Kidney (tissue), 14 donors: ENCODE data around the gene ERBB4. TPM values are rescaled to one million over a fixed set of nuclear protein-coding genes. Genes with fewer than 3 reads are reported as not detected.
A peak's percentile ranks its signal among the peaks of the same experiment; 100 is the strongest.

Experiments
- DNase-seq, 5 donors: peaks; one replicate each; pipeline ENCODE4 v3.0.0-alpha.2; 2013 to 2020
- FAIRE-seq: peaks from 2 replicates; lab custom pipeline; 2012; peaks lifted over from hg19 to GRCh38; lab: Jason Lieb, UNC
- H3K27ac ChIP-seq, 2 donors: one replicate each; pipeline ENCODE4 v1.7.0; 2013; ENCODE audit warnings: low read depth in 2 of 2, low read length in 2 of 2, inconsistent platforms in 1 of 2
- H3K27me3 ChIP-seq: one replicate; pipeline ENCODE4 v1.7.1; 2013; ENCODE audit warnings: low read length, inconsistent platforms; ENCODE audit not compliant: control insufficient read depth, insufficient read depth
- H3K36me3 ChIP-seq, 3 donors: one replicate each; pipeline versions ENCODE4 v1.7.0 to v1.7.1; 2013; ENCODE audit warnings: low read length in 3 of 3, control low read depth in 1 of 3, inconsistent platforms in 1 of 3; ENCODE audit not compliant: insufficient read depth in 3 of 3, control insufficient read depth in 2 of 3
- H3K4me1 ChIP-seq, 3 donors: one replicate each; pipeline versions ENCODE4 v1.7.0 to v1.7.1; 2013; ENCODE audit warnings: low read length in 3 of 3, inconsistent platforms in 1 of 3, low read depth in 1 of 3; ENCODE audit not compliant: control insufficient read depth in 2 of 3, insufficient read depth in 2 of 3
- H3K4me3 ChIP-seq, 3 donors: one replicate each; pipeline versions ENCODE4 v1.7.0 to v1.8.1; 2013; ENCODE audit warnings: low read length in 3 of 3, control low read depth in 1 of 3, inconsistent platforms in 1 of 3
- H3K9ac ChIP-seq, 3 donors: one replicate each; pipeline versions ENCODE4 v1.7.0 to v1.7.1; 2013; ENCODE audit warnings: low read length in 3 of 3, control low read depth in 1 of 3, inconsistent platforms in 1 of 3
- H3K9me3 ChIP-seq, 3 donors: one replicate each; pipeline versions ENCODE4 v1.7.0 to v1.7.1; 2013; ENCODE audit warnings: low read length in 3 of 3, control low read depth in 1 of 3, inconsistent platforms in 1 of 3; ENCODE audit not compliant: control insufficient read depth in 2 of 3, insufficient read depth in 1 of 3
- CTCF ChIP-seq: IDR thresholded peaks from 3 replicates; pipeline ENCODE4 v1.5.1; 2012; ENCODE audit warnings: mild to moderate bottlenecking, moderate library complexity, borderline replicate concordance; ENCODE audit not compliant: insufficient read depth; ENCODE audit errors: extremely low read depth
- intact Hi-C: fragments of 100-400 bp; cut with DNase I; formaldehyde crosslinking; loops from one replicate; pipeline ENCODE4 v1.11.1; 2022
- polyA plus RNA-seq: library from polyadenylated mRNA; stranded (reverse); fragments of 350-450 nt; fragmentation: Illumina TruSeq; extraction: RNeasy Lipid Tissue Mini Kit (QIAGEN cat#74804); gene quantifications from one replicate; pipeline ENCODE4 v1.2.3, GENCODE V29; 2014; ENCODE audit warnings: low read depth, low replicate concordance; ENCODE audit not compliant: insufficient read depth
- total RNA-seq: library from RNA; stranded (reverse); fragmentation: NEBNext Ultra II Directional; extraction: Animal tissue kit (Norgen Biotek cat#: 25700); gene quantifications from one replicate; pipeline ENCODE4 v1.2.1, GENCODE V29; 2021
- donor health status: control.
- donor health status: control.
- donor health status: control.
- donor health status: control.
- donor health status: control.
- donor health status: DM: yes; HTN: yes; CAD: no.
- donor health status: Normal renal cell carcinoma (clear cell type).

ERBB4 gene
- total and polyA plus RNA-seq, 2 donors from 2014 or later, result 3.9 to 152 TPM

GRCh38 chr2:212330263-212330662, 208.3 kb downstream of the ERBB4 start:
- Histone ChIP-seq H3K36me3 (no peaks in the 10 kb centered on the region), H3K4me3 (no peak overlapping the region), H3K9ac (no peak overlapping the region), H3K4me1 (peaks cover 0 to 6% (median 0%) of the 10 kb centered on the region in 3 donors), H3K27ac (no peak overlapping the region), H3K27me3 (no peaks in the 10 kb centered on the region), H3K9me3 (no peaks in the 10 kb centered on the region)
- FAIRE-seq (no peak), DNase-seq (peak in 2 of 5 donors; percentile 22 to 26)
- intact Hi-C loops, result no loop called here
- no peak for TF ChIP-seq CTCF

GRCh38 chr2:212328712-212329496, 209.7 kb downstream of the ERBB4 start:
- FAIRE-seq, result no peak
- Histone ChIP-seq H3K4me3 (no peak overlapping the region), H3K9me3 (no peaks in the 10 kb centered on the region), H3K9ac (no peak overlapping the region), H3K27me3 (no peaks in the 10 kb centered on the region), H3K36me3 (no peaks in the 10 kb centered on the region), H3K4me1 (peaks cover 0 to 6% (median 0%) of the 10 kb centered on the region in 3 donors), H3K27ac (no peak overlapping the region)
- DNase-seq, result no peak
- TF ChIP-seq CTCF, result no peak
- intact Hi-C loops, result no loop called here

- FAIRE-seq (no peak), DNase-seq (no peak)
- TF ChIP-seq CTCF, result no peak
- no peak overlapping the region for H3K9ac ChIP-seq
- H3K27me3 ChIP-seq, result no peaks in the 10 kb centered on the region
- intact Hi-C loops, result no loop called here
- H3K27ac ChIP-seq, result no peak overlapping the region
- H3K4me1 ChIP-seq, result peaks cover 0 to 6% (median 0%) of the 10 kb centered on the region in 3 donors
- H3K36me3 ChIP-seq, result no peaks in the 10 kb centered on the region
- H3K4me3 ChIP-seq, result no peak overlapping the region
- no peaks in the 10 kb centered on the region for H3K9me3 ChIP-seq
These were observed 210.5 kb downstream of the ERBB4 start for GRCh38 chr2:212328136-212328535.
